Stimulated activated CD4-positive, alpha-beta T cell treated with anti-CD3 and anti-CD28 coated beads, Interleukin-12 subunit alpha, Interleukin-12 subunit beta, amount 100 ng/mL, for 24 hours (primary cell): ENCODE data around the gene CCDC167.
"Not testable (repeated sequence)": the region's sequence is repeated elsewhere in the genome, so short reads cannot be mapped to it uniquely, and the experiment has no call there.

ENCODE experiments used
- DNase-seq, 2 experiments: peaks; one replicate each; pipeline ENCODE4 v3.0.0-alpha.2; 2020; ENCODE audit warnings: low read depth in 2 of 2

CCDC167 gene

DNA sequence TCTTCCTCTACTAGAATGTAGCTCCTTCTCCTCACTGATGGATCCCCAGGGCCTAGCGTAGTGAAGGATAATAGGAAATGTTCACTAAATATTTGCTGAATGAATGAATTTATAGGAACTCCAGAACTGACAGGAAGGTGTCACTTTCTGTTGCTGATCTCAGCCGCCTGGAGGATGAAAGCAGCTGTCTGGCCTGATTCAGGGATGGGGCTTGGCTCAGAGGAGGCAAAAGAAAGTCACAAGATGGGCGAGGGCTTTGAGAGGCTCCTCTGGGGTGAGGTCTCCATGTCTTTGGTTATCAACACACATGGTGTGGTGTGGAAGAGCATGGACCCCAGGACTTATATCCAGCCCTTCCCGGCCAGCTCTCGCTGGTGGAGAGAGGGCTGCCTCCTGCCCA lies 11.5 kb upstream of the CCDC167 start:
- DNase-seq, result no peak

DNA sequence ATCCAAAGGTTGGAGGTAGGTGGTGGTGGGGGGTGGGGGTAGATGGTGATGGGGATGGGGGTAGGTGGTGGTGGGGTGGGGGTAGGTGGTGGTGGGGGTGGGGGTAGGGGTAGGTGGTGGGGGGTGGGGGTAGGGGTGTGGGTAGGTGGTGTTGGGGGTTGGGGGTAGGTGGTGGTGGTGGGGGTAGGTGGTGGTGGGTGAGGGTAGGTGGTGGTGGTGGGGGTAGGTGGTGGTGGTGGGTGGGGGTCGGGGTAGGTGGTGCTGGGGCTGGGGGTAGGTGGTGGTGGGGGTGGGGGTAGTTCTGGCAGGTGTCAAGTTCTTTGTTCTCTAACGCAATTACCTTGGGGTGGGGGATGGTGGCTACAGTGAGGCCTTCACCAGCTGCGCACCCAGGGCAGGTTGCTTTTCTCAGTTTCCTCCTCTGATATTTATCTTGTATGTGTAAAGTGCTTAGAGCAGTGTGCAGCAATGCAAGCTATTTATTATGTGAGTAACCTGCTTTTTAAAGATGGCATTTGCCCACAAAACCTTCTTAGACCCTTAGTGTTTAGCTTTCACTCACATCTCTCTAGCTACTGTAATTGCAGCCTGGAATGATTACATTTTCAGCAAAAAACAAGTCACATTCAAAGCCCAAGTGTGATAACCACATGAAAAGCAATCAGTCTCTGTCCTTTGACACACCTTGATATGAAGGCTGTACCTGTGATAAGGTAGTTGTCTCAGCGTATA lies 8.2 kb upstream of the CCDC167 start:
- no peak for DNase-seq

DNA sequence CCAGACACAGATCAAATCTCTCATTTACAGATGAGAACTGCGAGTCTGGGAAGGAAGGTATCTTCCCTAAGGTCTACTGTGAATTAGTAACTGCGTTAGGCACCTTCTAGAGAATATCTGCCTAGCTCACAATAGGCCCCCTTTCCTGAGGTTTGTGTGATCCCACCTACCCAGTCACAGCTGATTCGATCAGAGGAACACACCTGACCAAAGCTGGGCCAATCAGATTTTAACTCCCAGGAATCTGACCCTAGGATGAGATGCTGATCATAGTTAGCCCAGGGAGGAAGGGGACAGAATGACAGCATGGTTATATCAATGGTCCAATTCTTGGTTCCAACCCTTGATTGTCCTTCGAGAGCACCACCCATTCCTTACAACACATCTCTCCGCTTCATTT lies 7.4 kb upstream of the CCDC167 start:
- no peak for DNase-seq

DNA sequence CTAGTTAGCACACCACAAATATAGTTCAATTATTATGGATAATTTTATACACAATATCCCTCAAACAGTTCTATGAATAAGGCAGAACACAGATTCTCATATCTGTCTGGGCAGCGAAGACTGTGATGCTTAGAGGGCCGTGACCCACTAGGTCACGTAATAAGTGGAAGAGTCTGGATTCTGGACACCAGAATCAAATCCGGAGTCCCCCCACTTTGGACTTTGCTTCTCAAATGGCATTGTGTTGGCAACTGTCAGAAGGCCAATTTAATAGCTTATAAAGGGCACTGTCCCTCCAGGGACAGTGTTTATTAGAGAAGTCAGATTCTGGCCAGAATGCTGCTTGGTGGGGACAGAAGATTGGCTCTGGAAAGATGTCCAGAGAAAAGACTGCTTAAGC lies 6.8 kb upstream of the CCDC167 start:
- no peak for DNase-seq

DNA sequence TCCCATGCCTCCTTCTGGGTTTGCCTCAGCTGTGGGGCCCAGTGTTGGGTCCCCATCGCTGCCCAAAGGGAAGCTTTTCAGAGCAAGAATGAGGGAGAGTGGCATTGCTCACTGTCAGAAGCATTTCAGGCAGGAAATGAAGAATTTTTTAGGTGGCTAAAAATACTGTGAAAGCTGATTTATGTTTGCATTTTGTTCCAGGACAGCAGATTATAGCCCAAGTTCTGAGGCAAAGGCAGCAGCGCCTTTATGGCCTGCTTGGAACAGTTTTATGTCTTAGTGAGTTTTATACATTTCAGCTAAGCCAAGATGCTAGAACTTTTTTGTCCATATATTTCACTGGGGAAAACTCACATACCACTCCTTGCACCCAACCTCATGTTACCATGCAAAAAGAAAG lies 4.3 kb upstream of the CCDC167 start:
- DNase-seq, result no peak

DNA sequence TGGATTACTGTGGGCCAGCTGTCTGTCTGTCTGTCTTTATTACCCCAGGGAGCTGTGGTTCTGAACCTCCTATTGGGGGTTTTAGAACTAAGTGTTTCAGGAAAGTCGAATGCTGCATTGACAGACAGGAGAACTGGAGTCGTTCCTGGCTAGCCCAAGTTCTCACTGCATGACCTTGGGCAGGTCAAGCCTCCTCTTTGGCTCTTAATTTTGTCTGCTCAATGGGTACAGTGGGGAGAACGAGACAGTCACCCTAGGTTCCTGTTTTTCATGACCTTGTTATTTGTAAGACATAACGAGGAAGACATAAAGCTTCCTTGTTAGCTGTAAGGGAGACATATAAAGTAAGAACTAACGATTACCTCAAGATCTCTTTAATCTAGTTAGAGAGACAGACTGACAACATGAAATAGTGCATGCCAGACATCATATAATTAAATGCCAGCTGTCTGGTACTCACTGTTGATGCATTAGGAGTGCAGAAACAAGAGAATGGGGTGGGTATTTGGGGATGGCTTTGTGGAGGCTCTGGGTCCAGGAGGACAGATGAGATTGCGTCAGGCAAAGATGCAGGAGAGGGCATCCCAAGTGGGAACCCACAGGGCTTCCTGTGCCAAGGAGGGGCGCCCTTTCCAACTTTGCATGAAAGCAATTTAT lies 3.7 kb upstream of the CCDC167 start:
- no peak for DNase-seq

DNA sequence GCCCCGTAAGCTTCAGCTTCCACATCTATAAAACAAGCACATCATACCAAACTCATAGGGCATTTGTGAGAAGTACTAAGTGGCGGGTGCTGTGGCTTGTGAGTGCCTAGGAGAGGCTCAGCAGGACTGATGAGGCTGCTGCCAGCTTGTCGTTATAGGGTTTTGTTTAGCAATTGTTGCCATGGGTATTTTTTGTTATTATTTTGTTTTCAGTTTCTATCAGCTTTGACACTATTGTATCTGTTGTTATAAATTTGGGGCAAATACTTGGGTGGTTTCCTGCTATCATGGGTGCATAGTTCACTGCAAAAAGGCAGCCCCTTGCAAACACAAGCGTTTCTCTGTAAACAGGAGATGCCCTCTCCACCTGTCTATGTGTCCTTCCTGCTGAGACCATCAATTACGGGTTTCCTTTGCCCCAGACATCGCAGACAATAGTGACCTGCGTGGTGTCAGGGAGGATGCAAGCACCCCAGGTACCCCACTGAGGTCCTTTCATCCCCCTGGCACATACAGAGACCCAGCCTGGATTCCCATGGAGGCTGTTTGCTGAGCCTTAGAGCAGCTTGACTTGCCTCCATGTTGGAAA lies 3.1 kb upstream of the CCDC167 start:
- no peak for DNase-seq

DNA sequence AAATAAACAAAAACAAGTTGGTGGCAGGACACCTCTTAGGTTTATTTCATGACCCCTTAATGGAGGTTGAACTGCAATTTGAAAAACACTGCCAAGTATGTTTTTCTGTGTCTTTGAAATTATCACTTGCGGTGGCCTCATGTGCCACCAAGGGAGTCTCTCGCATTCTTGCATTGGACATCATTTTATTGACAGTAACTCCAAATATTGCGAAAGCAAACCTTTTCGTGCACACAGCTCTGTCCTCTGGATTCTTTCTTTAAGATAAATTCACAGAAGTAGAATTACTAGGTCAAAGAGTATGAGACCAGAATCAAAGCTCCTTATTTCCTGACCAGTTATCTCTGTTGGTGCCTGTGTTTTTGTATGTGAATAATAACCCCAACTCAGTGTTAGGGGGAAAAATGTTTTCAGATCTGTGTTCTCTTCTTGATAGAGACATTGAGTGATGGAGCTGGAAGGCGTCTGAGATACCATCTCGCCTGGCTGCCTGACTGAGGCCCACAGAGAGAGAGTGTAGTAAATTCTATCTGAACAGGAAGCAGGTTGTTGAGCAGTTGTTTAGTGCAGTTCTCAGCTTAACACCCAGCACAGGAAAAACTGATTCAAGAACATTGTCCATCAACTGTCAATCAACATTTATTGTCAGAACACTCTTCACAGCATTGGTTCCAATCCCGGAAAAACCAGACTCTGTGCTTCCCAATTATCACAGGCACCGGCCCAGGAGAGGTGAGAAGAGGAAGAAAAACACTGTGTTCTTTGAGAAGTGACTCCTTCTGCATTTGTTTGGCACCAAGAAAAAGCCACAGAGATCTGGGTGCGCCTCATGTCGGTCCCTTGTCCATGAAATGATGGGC lies 2.2 kb upstream of the CCDC167 start:
- DNase-seq, result no peak

DNA sequence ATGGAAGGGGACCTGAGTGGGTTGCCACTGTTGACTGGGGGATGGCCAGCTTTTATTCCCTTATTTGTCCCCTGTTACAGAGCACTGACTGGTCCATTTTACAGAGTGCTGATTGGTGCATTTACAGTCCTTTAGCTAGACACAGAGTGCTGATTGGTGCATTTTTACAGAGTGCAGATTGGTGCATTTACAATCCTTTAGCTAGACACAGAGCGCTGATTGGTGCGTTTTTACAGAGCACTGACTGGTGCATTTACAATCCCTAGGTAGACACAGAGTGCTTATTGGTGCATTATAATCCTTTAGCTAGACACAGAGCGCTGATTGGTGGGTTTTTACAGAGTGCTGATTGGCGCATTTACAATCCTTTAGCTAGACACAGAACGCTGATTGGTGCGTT lies 1.2 kb upstream of the CCDC167 start:
- DNase-seq, result not testable (repeated sequence)

DNA sequence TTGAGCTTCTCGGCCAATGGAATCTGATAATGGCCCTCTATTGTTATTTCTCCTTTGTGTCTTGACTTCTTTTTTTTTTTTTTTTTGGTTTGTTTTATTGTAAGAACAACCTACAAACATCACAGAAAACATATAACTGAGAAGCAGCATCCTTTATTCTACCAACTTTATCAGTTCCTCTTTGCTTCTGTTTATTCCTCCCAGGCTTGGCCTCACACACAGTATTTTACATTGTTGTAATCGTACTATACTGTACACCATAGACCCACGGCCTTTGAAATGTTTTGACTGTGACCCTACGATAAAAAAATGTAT lies 558 bp upstream of the CCDC167 start:
- DNase-seq, result no peak

DNA sequence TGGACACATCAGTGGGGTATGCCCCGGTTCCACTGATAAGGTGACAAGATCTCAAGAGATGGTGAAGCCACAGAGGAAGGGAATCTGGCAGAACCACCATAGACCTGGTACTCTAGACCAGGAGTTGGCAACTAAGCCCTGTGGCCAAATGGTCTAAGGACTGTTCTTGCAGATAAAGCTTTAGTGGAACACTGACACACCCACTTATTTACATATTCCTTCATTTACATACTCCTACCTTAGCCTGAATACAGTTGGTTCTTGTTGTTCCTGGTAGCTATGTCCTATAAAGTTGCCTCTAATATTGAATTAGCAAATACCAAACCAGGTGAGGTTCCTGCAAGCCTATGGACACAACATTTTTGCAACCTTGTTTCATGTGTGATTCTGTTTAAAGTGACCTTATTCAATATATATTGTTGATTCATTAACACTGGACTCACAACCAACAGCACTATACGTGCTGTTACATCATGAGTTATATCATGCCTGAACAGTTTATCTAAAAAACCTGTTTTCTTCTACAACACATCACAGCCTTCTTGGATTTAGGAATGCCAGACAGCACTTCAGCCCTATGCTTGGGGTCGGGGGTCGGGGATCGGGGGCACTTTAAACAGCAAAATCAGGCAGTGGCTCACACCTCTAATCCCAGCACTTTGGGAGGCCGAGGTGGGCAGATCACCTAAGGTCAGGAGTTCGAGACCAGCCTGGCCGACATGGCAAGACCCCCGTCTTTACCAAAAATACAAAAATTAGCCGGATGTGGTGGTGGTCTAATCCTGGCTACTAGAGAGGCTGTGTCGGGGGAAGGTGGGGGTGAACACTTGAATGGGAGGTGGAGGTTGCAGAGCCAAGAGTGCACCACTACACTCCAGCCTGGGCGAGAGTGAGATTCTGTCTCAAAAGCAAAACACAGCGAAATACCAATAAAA lies 2.5 kb downstream of the CCDC167 start:
- DNase-seq, result no peak

DNA sequence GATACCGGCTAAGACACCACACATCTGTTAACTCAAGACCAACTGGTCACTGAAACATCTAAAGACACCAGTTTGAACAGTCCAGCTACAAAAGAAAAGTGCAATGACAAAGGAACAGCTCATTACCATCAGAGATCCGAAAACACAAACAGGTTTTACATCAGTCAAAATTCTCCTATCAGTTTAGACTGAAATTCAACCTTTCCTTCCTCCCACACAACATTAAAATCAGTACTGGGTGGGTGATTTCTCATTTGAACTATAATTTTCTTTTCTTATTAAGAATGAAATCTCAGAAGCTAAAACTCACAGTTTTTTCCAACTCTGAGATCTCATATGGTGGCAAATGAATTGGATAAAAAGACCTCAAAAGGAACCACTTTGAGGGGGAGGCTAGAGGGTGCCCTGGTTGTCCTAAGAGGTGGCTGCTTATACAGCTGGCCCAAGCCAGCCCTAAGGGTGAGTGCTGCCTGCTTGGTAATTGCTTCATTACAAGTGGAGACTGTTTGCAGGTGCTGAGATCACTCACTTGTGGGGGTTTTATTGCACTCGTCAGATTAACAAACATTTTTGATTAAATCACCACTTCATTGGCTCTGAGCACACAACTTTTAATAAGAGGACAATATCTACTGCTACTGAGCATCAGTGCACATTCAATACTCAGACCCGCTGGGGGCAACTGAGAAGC lies 4.3 kb downstream of the CCDC167 start:
- DNase-seq, result no peak

DNA sequence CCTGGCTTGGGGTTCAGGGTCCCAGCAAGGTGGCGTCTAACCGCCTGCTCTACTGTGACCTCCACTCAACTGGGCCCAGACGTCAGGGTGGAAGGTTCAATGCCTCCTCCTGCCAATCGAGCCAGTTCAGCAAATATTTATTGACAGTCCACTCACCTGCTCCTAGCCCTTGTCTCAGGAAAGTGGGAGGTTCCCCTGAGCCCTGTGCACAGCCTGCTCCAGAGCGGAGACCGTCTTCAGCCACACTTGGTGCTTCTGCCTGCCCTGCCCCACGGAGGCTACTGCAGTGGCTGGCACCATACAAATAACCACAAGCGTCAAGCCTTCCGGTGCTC lies 6.1 kb downstream of the CCDC167 start:
- no peak for DNase-seq

DNA sequence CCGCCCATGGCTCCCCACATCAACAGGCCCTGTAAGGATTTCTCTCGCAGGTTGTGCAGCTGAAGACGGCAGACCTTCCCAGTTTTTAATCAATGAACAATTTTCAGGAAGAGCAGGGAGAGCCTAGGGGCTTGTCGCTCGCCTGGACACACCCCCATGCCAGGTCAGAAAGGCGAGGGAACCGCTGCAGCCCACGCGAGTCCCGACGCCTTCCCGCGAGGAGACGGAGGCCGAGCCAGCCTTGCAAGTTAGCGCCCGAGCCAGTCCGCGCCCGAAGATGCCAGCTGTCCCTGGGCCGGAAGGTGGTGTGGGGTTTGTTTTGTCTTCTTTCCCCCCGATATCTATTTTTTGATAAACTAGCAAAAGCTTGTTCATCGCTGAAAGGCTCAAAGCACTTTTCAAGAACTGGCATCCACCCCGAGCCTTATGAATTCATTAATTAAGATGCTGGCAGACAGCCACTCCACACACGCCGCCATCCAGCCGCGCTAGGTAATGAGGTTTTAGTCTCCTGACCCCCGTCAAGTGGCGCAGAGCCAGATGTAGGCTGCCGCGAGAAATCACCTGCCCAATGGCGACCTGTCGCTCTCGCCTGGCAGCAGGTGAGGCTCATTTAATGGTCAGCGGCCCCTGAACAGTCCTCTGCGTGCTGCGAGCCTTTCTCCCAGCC lies 6.6 kb downstream of the CCDC167 start:
- no peak for DNase-seq

DNA sequence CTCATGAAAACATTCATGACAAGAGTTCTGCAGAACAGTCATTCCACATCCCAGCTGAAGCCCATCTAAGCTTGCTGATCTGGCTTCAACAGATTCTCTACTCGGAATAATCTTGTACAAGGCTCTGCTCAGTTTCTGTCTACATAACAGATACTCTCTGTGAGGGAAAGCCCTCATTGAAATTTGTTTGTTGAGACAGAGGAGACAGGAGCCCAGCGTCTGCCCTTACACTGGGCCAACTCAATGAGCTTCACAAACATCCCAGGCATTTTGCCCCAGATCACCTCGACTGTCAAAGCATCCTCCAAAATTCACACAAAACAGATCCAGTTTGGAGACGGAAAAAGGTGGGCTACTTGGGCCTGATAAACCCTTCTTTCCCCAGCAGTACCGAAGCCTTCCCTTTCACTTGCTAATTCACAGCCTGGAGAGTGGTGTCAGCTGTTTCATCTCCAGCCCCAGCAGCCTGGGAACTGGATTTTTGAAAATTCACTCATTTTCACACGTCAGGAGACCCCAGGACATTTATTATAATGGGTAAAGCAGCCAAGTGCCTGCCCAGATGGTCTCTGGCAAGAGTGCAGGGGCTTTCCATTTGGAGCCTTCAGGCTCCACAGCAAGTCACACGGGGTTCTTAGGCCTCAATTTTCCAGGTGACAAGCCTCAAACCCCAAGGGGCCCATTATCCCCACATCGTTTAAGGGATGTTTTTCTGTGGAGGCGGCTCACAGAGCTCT lies 7.3 kb downstream of the CCDC167 start:
- DNase-seq, result no peak

DNA sequence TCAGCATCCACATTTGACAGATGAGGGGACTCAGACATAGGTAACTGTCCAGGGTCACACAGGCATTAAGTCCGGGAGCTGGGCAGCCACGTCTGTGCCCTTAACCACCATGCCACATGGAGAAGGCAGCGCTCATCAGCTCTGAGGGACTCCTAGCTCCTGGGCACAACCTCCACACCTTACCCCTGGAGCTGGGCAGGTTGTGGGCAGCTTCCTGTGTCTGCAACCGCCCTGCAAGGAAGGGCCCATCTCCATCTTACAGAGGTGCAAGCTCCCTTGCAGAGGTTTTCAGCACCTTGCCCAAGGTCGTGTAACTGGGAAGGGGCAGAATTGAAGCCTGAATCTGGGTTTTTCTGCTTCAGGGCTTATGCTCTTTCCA lies 7.9 kb downstream of the CCDC167 start:
- DNase-seq, result no peak

DNA sequence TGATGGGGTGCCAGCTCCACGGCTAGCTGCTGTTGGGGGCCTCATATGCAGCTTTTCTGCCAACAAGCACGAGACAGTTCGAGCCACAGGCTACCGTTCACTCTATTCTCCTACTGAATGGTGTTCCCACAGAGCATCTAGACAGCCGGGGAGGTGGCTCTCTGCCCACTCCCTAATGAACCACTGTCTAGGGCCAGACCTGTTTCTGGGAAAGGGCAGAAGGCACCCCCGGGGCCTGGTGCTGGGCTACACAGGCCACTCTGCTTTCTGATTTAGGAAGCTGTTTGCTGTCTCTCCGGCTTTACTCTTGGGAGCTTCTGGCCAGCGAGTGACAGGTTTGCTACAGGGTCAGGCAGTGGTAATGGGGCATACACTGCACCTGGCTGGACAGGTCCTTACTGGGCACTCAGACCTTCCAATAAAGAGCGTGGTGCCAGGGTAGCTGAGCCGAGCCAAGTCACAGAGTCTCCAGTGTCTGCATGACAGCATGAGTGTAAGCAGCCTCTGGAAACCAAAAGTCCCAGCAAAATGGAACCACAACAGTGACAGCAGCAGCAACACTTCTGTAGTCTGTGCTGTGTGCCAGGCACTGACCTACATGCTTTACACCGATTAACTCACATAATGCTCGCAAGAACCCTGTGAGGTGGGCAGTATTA lies 8.4 kb downstream of the CCDC167 start:
- no peak for DNase-seq

DNA sequence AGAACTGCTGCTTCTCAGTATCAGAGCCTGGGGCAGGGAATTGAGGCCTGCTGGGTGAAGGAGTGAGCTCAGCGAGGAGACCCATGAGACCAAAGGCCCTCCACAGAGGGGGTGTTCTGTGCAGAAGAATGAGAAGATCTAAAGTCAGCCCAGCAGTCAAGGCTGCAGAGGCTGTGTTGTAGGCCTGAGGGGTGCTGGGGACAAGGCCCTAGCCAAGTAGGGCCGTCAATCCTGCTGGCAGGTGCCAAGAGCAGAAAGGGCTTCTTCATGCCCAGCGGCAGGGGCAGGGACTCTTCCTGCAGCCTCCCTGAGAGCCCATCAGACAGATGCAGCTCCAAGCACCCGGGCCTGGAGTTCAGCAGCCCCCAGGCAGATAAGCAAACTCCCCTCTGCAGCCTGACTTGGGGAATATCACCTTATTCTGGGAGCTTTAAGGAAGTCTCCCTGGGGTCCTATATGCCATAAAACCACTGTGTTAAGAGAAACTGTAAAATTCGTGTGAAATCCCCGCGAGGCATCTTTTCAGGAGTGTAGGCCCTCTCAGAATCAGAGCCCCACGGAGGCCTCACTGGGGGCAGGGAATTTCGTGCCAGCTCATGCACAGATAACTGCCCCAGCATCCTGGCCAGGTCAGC lies 9.0 kb downstream of the CCDC167 start:
- no peak for DNase-seq
